Tibial nerve (tissue), 4 donors: Measurements from ENCODE around the gene OPCML. TPM values are rescaled to one million over a fixed set of nuclear protein-coding genes. Genes with fewer than 3 reads are reported as not detected.

Experiments
- DNase-seq, 2 donors: peaks; one replicate each; pipeline ENCODE4 v3.0.0-alpha.2; 2019; ENCODE audit warnings: low spot score in 2 of 2
- H3K27ac ChIP-seq, 4 donors: fragments of 200-600 bp; sonication (generic) in 3 of 4; one replicate each; pipeline ENCODE4 v1.5.1; 2017 to 2019; ENCODE audit warnings: mild to moderate bottlenecking in 1 of 4
- H3K27me3 ChIP-seq, 2 donors: fragments of 200-600 bp; sonication (generic) in 1 of 2; one replicate each; pipeline versions ENCODE4 v1.5.1 to v1.6.0; 2017 to 2019
- H3K36me3 ChIP-seq, 3 donors: fragments of 200-600 bp; sonication (generic); one replicate each; pipeline ENCODE4 v1.5.1; 2018 to 2019
- H3K4me1 ChIP-seq, 4 donors: fragments of 200-600 bp; sonication (generic) in 3 of 4; one replicate each; pipeline ENCODE4 v1.5.1; 2017 to 2019
- H3K4me3 ChIP-seq, 4 donors: fragments of 200-600 bp; sonication (generic) in 3 of 4; one replicate each; pipeline ENCODE4 v1.5.1; 2017 to 2019; ENCODE audit warnings: mild to moderate bottlenecking in 1 of 4, moderate library complexity in 1 of 4
- H3K9me3 ChIP-seq, 4 donors: fragments of 200-600 bp; sonication (generic) in 3 of 4; one replicate each; pipeline ENCODE4 v1.5.1; 2017 to 2019
- EP300 ChIP-seq, 2 donors: sonication (generic); formaldehyde crosslinking; IDR thresholded peaks; one replicate each; pipeline ENCODE4 v1.6.1; 2017; ENCODE audit warnings: antibody characterized with exemption in 2 of 2, mild to moderate bottlenecking in 1 of 2
- POLR2A ChIP-seq, 2 donors: fragments of 450-650 bp; IDR thresholded peaks; one replicate each; pipeline ENCODE4 v1.6.1; 2017; ENCODE audit warnings: antibody characterized with exemption in 2 of 2, mild to moderate bottlenecking in 2 of 2, moderate library complexity in 2 of 2
- WGBS, 2 donors: methylation state at CpG; one replicate each; pipeline ENCODE4 v1.1.5; 2018; 5-methylcytosine and 5-hydroxymethylcytosine counted together
- total RNA-seq, 4 donors: library from RNA; depleted of rRNA; stranded (reverse); fragments of >200 nt; gene quantifications; one replicate each; pipeline ENCODE4 v1.1.0, GENCODE V29; 2016
- TF ChIP-seq, protein P1 (sequence below), 5 experiments: fragments of 200-600 bp in 3 of 5; fragments of 450-650 bp in 2 of 5; sonication (generic) in 3 of 5; IDR thresholded peaks; one replicate each; pipeline ENCODE4 v1.5.1; 2016 to 2019; ENCODE audit warnings: antibody characterized with exemption in 5 of 5, mild to moderate bottlenecking in 3 of 5, moderate library complexity in 2 of 5

OPCML gene
- total RNA-seq, 4 donors from 2014 or later, result 1.0 to 10.8 (median 1.9) TPM

DNA sequence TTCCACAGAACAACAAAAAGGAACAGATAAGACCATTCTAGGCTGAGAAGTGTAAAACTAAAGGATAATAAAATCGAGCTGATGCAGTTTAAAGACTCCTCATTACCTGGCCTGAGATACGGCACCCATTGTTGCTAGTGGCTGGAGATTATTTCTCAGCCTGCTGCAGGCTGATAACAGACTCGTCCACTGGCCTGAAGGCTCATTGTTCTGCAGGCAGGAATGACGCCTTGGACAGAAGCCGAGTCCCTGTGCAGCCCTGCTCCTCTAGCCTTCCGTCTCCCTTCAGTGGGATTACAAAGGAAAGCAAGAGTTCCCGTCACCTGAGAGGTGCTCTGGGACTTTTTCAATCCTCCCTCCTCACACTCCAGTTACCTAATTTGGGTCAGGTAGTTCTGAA, 1065.3 kb downstream of the OPCML start:
- no peak overlapping the region for H3K4me3 ChIP-seq
- no peaks in the 10 kb centered on the region for H3K36me3 ChIP-seq
- no peaks in the 10 kb centered on the region for H3K9me3 ChIP-seq
- 48 to 68% methylated on average over 7 of the region's 7 CpGs for WGBS, 2 donors
- peaks cover 0 to 15% (median 0%) of the 10 kb centered on the region in 4 donors for H3K4me1 ChIP-seq
- H3K27ac ChIP-seq, result no peak overlapping the region
- TF ChIP-seq, protein P1, sequence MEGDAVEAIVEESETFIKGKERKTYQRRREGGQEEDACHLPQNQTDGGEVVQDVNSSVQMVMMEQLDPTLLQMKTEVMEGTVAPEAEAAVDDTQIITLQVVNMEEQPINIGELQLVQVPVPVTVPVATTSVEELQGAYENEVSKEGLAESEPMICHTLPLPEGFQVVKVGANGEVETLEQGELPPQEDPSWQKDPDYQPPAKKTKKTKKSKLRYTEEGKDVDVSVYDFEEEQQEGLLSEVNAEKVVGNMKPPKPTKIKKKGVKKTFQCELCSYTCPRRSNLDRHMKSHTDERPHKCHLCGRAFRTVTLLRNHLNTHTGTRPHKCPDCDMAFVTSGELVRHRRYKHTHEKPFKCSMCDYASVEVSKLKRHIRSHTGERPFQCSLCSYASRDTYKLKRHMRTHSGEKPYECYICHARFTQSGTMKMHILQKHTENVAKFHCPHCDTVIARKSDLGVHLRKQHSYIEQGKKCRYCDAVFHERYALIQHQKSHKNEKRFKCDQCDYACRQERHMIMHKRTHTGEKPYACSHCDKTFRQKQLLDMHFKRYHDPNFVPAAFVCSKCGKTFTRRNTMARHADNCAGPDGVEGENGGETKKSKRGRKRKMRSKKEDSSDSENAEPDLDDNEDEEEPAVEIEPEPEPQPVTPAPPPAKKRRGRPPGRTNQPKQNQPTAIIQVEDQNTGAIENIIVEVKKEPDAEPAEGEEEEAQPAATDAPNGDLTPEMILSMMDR (IDR thresholded peaks at IDR 0.05), result no peak
- TF ChIP-seq EP300 (IDR thresholded peaks at IDR 0.05) (no peak), POLR2A (IDR thresholded peaks at IDR 0.05) (no peak)
- no peak for DNase-seq
- H3K27me3 ChIP-seq, result no peaks in the 10 kb centered on the region

DNA sequence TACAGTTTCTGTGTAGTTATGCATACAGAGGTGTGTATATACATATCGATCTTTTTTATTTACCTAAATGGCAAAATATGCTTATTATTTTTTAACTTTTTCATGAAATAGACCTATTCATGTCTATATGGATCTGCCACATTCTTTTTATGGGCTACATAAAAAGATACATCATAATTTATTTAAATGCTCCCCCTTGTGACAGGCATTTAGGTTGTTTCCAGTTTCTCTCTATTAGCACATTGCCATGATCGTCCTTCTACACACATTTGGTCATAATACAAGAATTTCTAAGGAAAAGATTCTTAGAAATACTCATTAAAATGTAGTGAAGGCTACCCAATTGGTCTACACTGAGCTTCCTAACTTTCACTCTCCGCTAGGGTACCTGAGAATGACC, 1067.4 kb downstream of the OPCML start:
- Histone ChIP-seq H3K4me1 (peaks cover 0 to 11% (median 0%) of the 10 kb centered on the region in 4 donors), H3K36me3 (no peaks in the 10 kb centered on the region), H3K27me3 (no peaks in the 10 kb centered on the region), H3K4me3 (no peak overlapping the region), H3K9me3 (peaks cover 0 to 10% (median 0%) of the 10 kb centered on the region in 4 donors), H3K27ac (no peak overlapping the region)
- TF ChIP-seq, protein P1 (IDR thresholded peaks at IDR 0.05), result no peak
- no peak for DNase-seq
- 68 to 73% methylated on average over 3 of the region's 3 CpGs for WGBS, 2 donors

DNA sequence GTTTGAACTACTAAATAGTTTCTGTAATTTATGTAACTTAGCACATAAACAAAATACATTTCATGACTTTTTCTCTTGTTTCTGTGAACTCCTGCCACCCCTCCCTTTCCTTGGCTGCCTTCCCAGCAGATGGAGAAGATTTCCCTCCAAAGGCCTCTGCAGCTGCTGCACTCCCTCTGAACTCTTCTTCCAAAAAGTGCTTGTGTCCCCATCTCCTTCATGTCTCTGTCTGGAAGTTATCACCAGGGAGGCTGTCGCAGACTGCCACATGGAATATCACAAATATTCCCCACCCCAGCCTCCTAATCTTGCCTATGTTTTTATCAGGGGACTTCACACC, 1068.3 kb downstream of the OPCML start:
- WGBS, 2 donors, result 44 to 52% methylated on average over 1 of the region's 1 CpG
- H3K27me3 ChIP-seq, result no peaks in the 10 kb centered on the region
- no peaks in the 10 kb centered on the region for H3K36me3 ChIP-seq
- H3K9me3 ChIP-seq, result peaks cover 0 to 10% (median 0%) of the 10 kb centered on the region in 4 donors
- DNase-seq, result no peak
- TF ChIP-seq, protein P1 (IDR thresholded peaks at IDR 0.05), result no peak
- TF ChIP-seq POLR2A (IDR thresholded peaks at IDR 0.05) (no peak), EP300 (IDR thresholded peaks at IDR 0.05) (no peak)
- H3K27ac ChIP-seq, result no peak overlapping the region
- H3K4me1 ChIP-seq, result peaks cover 0 to 11% (median 0%) of the 10 kb centered on the region in 4 donors
- H3K4me3 ChIP-seq, result no peak overlapping the region

DNA sequence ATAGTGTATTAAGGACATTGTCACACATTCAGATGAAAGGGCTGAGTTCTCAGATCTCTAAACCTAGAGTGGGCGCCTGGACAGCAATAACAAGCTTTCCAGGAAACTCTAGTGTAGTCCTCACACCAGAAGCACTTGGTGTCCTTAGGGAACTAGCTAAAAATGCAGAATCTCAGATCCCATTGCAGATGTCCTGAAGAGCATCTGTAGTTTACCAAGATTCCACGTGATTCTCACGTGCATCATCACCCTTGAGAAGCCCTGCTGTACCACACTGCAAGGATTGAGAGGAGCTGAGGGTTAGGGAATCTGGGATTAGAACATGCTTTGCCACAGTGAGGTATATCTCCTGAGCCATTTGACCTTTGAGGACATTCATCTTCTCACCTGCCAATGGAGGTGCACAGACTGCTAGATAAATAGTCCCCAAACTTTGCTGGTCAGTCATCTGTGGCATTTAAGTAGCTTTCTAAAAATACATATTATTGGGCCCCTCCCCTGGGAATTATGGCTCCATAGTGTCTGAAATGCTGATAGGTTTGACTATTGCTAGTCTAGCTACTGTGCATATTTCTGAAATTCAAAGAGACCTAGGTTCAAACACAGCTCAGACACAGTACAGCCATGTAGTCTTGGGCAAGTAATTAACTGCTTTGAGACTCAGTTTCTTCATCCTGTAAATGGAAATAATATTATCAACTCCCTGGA, 1068.9 kb downstream of the OPCML start:
- Histone ChIP-seq H3K27ac (no peak overlapping the region), H3K27me3 (no peaks in the 10 kb centered on the region), H3K4me3 (no peak overlapping the region), H3K9me3 (peaks cover 0 to 10% (median 0%) of the 10 kb centered on the region in 4 donors), H3K4me1 (peaks cover 0 to 11% (median 0%) of the 10 kb centered on the region in 4 donors), H3K36me3 (no peaks in the 10 kb centered on the region)
- no peak for DNase-seq
- 80 to 83% methylated on average over 3 of the region's 3 CpGs for WGBS, 2 donors
- no peak for TF ChIP-seq POLR2A (IDR thresholded peaks at IDR 0.05)
- TF ChIP-seq EP300 (IDR thresholded peaks at IDR 0.05), result no peak
- TF ChIP-seq, protein P1 (IDR thresholded peaks at IDR 0.05), result no peak

DNA sequence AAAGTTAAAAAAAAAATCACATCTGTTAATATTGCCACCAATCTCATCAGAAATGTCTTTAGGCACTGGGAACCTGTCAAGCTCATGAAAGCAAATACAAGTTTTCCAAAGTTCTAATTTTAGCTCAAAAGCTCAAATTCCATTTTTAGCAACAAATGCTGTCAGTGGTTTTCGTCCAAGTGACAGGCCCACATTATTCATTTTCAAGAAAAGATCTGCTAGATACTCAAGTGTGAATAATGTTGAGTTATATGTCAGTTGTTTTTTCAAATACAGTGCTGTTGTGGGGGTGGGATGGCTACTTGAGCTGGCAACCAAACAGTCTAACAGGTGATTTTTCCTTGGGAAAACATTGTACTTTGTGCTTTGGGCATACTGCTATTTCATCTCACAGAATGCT, 1072.6 kb downstream of the OPCML start:
- TF ChIP-seq POLR2A (IDR thresholded peaks at IDR 0.05) (no peak), EP300 (IDR thresholded peaks at IDR 0.05) (no peak)
- TF ChIP-seq, protein P1 (IDR thresholded peaks at IDR 0.05), result no peak
- DNase-seq, result no peak
- no peaks in the 10 kb centered on the region for H3K36me3 ChIP-seq

More for the DNA sequence above, 1072.6 kb downstream of the OPCML start:
- Histone ChIP-seq H3K27ac (no peak overlapping the region), H3K9me3 (peaks cover 0 to 10% (median 0%) of the 10 kb centered on the region in 4 donors), H3K4me3 (no peak overlapping the region), H3K27me3 (no peaks in the 10 kb centered on the region), H3K4me1 (peaks cover 0 to 11% (median 0%) of the 10 kb centered on the region in 4 donors)
- WGBS, 2 donors, result 50 to 71% methylated on average over 1 of the region's 1 CpG
